DOHH2 (cell line): Measurements from ENCODE around the gene CCNT2.

ENCODE experiments used
- EZH2phosphoT487 ChIP-seq: fragments of 200-600 bp; sonication (generic); IDR thresholded peaks from 2 replicates; pipeline ENCODE4 v1.6.1; 2017; ENCODE audit warnings: borderline replicate concordance, mild to moderate bottlenecking, antibody characterized with exemption, low read length, moderate library complexity, mixed read lengths
- TF ChIP-seq, protein P1 (sequence below): fragments of 200-600 bp; sonication (generic); IDR thresholded peaks from one replicate; pipeline ENCODE4 v1.5.1; 2014; ENCODE audit warnings: antibody characterized with exemption, mild to moderate bottlenecking, low read depth, low read length; ENCODE audit not compliant: poor library complexity, severe bottlenecking

DNA sequence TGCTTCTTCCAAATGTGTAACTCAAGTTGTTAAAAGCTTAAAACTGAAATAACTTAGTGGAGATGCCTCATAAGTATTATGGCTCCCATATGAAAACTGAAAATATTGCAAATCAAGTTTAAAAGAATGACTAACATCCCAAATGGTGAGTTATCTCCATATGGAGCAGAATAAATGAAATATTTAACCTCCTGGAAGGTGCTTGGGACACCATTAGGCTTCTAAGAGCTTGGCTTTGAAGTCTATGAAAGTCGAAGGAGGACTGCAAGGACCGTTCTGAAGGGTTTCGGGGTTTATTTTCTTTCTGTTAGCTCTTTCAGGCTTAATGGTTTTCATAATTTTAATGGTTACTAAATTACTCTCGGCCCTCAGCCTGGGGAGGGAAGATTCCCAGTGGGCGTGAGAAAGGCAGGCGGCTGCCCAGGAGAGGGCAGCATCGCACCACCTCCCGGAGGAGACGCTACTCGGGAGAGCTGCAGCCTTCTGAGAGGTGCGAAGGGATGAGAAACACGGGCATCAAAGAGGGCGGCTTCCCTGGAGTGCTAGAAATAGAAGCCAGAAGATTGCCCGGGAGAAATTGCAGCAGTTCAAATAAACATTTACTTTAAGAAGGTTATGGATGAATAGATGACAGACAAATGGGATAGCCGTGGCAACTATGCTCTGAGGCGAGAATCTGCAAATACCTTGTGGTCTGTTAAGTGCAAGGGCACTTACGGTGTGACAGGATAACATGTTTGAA lies 85.6 kb downstream of the CCNT2 start:
- TF ChIP-seq, protein P1, sequence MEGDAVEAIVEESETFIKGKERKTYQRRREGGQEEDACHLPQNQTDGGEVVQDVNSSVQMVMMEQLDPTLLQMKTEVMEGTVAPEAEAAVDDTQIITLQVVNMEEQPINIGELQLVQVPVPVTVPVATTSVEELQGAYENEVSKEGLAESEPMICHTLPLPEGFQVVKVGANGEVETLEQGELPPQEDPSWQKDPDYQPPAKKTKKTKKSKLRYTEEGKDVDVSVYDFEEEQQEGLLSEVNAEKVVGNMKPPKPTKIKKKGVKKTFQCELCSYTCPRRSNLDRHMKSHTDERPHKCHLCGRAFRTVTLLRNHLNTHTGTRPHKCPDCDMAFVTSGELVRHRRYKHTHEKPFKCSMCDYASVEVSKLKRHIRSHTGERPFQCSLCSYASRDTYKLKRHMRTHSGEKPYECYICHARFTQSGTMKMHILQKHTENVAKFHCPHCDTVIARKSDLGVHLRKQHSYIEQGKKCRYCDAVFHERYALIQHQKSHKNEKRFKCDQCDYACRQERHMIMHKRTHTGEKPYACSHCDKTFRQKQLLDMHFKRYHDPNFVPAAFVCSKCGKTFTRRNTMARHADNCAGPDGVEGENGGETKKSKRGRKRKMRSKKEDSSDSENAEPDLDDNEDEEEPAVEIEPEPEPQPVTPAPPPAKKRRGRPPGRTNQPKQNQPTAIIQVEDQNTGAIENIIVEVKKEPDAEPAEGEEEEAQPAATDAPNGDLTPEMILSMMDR = peak; percentile 96
- no peak for TF ChIP-seq EZH2phosphoT487
